LNCAP (cell line): ENCODE results near the gene ARHGEF10L.

Experiments
- TF ChIP-seq, protein P1 (sequence below): fragments of 450-650 bp; IDR thresholded peaks from 2 replicates; pipeline ENCODE4 v1.5.1; 2017; ENCODE audit warnings: mild to moderate bottlenecking

The ARHGEF10L gene

DNA sequence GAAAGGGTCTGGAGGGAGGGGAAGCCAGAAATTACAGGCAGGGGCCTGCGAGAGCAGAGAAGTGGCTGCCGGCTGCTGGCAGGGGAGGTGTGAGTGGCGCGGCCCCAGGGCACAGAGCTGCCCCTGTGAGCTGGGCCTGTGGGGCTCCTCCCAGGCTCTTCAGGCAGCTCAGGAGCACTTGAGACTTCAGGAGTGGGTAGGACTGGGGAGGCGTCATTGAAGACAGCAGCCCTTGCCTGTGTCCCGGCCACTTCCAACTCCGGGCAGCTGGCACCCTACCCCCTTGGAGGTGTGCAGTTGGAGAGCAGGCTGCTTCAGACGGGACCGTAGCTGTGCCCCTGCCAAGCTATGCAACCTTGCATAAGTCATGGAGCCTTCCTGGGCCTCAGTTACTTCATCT is 128.1 kb downstream of the ARHGEF10L start:
- TF ChIP-seq, protein P1, sequence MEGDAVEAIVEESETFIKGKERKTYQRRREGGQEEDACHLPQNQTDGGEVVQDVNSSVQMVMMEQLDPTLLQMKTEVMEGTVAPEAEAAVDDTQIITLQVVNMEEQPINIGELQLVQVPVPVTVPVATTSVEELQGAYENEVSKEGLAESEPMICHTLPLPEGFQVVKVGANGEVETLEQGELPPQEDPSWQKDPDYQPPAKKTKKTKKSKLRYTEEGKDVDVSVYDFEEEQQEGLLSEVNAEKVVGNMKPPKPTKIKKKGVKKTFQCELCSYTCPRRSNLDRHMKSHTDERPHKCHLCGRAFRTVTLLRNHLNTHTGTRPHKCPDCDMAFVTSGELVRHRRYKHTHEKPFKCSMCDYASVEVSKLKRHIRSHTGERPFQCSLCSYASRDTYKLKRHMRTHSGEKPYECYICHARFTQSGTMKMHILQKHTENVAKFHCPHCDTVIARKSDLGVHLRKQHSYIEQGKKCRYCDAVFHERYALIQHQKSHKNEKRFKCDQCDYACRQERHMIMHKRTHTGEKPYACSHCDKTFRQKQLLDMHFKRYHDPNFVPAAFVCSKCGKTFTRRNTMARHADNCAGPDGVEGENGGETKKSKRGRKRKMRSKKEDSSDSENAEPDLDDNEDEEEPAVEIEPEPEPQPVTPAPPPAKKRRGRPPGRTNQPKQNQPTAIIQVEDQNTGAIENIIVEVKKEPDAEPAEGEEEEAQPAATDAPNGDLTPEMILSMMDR = no peak

GRCh38 chr1:17668195-17668594 is 128.7 kb downstream of the ARHGEF10L start:
- TF ChIP-seq, protein P1 = no peak

DNA sequence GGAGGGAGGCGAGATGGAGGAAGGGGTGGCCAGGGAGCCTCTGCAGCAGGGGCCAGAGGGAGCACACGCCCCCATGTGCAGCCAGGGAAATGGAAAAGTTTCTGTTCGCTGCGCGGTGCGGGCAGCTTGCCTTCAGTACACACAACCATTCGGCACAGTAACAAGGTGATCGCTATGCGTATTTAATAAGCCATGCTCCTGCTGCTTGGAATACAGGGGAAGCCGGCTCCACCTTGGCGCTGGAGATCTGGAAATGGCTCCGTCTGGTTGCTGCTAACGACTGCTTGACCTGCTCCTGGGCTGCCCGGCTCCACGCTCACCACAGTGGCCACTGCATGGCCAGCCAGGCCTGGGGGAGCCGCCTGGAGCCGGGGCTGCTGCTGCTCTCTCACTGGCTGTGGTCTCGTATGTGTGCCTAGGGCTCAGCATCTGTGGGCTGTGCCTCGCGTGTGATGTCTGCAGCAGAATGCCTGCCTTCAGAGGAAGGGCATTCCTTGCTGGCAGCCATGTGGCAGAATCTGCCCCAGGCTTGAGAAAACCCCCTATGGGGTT is 129.2 kb downstream of the ARHGEF10L start:
- TF ChIP-seq, protein P1 = no peak

DNA sequence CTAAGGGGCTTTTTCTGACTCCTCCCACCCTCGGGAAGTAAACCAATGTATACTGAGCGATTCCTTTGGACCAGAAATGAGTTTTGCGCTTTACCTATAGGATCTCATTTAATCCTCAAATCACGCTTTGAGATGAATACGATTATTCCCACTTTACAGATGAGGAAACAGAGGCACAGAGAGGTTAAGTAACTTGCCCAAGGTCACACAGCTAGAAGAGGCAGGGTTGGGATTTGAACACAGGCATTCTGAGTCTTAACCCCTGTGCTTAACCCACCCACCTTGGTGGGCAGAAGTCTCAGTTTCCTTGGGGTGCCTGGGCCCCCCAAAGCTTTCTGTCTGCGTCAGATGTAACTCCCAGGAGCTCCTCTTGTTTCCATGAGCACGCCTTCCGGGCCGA is 129.8 kb downstream of the ARHGEF10L start:
- TF ChIP-seq, protein P1 = no peak

DNA sequence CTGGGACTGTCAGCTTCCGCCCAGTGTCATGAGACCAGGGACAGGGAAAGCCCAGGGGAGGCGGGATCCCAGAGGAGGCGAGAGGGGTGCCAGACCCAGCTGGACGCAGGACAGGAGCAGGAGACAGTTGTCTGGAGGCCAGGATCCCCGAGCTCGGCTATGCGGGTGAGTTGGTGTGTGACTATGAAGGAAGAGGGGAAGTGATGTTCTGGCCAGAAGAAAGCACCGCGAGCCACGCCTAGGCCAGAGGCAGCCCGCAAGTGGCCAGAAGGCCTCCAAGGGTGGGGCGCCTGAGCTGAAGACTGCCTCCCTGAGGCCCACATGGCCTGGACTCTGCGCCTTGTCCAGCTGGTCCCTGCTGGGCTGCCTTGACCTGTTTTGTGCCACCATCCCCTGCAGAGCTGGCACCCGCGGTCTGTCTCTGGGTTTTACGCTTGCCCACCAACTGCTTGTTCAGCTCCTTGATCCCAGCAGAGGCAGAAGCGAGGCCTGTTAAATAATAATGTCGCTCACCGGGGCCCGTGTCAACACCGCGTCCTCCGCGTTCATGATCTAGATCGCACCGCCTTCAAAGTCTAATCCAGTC is 130.5 kb downstream of the ARHGEF10L start:
- TF ChIP-seq, protein P1 = no peak

- TF ChIP-seq, protein P1 = no peak
These were observed 131.3 kb downstream of the ARHGEF10L start for GRCh38 chr1:17670587-17671313.

DNA sequence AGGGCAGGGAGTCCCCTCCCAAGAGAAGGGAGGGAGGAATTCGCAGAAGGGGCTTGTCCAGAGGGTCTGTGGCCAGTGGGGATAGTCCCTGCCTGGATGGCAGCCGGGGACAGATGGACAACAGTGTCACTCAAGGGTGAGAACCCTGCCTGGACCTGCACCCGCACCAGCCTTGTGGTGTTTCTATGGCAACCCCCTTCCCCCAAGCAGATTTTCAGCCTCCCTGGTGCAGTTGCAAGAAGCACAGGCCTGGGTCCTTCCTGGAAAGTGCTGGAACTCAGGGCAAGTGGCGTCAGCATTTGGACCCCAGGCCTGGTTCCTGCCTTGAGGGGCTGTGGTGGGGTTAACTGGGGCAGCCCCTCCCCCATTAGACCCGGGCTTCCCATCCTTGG is 131.8 kb downstream of the ARHGEF10L start:
- TF ChIP-seq, protein P1 = no peak
